HEK293T (cell line): Measurements from ENCODE around the gene MT1X.

Experiments
- FOXM1 ChIP-seq: fragments of 450-650 bp; IDR thresholded peaks from 2 replicates; pipeline ENCODE4 v1.6.1; 2017; ENCODE audit warnings: mild to moderate bottlenecking, borderline replicate concordance
- SP1 ChIP-seq: fragments of 450-650 bp; IDR thresholded peaks from 2 replicates; pipeline ENCODE4 v1.6.1; 2017
- SUZ12 ChIP-seq: fragments of 450-650 bp; IDR thresholded peaks from 2 replicates; pipeline ENCODE4 v1.6.1; 2016; ENCODE audit warnings: mild to moderate bottlenecking

- TF ChIP-seq SP1 (no peak), SUZ12 (no peak), FOXM1 (no peak)
Observed at GRCh38 chr16:56669840-56670619, 12.2 kb upstream of the MT1X start.
